GM03348 (cell line): ENCODE results near the gene TENT5C.

Experiments used
- DNase-seq: peaks from one replicate; pipeline ENCODE4 v3.0.0; 2012; ENCODE audit warnings: low spot score

TENT5C gene

GRCh38 chr1:117573386-117574023 is 32.3 kb upstream of the TENT5C start:
- no peak for DNase-seq

DNA sequence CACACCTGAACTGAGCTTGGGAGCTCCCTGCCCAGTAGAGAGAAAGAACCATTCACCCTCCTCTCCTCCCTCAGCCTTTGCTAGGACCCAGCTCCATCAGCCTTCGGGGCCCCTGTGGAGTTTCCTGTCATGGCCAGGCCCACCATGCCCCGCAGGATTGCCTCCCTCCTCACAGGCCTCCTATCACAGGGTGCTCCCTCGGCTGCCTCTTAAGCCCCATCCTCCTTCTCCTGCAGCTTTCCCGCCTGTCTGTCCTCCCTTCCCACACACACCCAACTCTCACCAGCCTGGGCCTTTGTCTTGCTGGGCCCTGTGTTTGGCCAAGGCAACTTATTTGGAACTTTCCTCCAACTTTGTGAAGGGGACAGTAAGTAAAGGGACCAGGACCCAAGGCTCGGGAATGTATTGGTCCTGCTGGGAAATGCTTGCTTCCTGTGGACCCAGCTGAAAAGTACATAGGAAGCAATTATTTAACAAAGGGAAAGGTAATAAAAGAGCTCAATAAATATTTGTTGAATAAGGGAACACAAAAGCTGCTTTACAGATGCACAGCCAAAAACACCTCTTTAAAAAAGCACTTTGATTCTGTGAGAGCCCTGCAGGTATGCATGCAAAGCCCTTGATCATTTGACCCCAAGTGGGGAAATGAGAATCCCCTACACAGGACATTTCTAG is 31.6 kb upstream of the TENT5C start:
- no peak for DNase-seq

DNA sequence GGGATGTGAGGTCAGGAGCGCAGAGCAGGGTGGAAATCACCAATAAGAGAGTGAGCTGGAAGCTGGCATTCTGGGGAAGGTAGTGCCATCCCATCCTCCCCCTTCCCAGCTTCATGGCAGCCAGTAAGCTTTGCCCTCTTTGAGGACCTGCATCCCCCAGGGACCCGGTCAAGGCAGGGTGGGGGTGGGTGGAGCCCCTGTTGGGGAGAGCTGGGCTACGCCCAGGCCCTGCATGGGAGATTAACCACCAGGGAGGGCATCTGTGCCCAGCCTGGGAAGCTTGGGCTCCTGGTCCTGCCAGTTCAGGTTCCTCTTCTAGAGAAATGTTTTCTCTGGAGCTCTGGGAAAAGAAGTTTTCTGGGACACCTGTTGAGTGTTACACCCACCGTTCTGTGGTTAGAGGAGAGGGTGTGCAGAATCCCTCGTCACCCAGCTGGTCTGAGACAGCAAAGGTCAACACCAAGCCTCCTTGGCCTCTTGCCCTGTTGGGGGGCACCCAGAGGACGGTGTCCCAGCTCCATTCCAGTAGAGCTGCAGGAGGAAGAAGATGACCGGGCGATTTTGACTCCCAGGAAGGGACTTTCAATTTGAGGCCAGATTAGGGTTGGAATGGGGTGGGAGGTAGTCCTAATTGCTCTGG is 30.1 kb upstream of the TENT5C start:
- no peak for DNase-seq

- no peak for DNase-seq
Measured at GRCh38 chr1:117576236-117576635, 29.6 kb upstream of the TENT5C start.

DNA sequence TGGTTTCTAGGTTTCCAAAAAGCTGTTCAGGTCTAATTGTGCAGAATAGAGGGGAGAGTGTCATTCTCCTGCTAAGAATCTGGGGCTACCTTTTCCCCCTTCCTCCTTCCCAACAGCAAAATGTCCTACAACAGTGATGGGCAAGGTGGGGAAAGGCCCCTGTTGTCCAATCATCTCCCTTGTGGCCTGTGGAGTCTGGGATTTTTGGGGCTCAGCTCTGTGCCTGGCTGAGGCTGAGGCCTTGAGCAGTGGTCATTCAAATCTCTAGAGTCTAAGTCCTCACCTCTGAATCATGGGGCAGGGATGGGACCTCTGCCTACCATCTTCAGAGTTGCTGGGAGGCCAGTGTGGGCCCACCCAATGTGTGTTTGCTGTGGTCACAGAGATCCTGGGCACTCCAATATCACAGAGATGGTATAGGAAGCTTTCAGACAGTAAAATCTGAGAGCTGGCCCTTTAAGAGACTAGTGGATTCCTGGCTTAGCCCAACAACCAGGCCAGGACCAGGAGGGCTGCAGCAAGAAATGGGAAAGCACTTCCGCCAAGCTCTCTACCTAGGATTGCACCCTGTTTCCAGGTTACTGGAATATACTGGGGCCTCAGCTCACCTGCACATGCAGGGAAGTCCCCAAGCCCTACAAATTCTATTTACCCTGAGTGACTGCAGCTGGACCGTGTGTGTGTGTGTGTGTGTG is 28.5 kb upstream of the TENT5C start:
- no peak for DNase-seq

- DNase-seq = no peak
Measured at GRCh38 chr1:117578466-117578865, 27.4 kb upstream of the TENT5C start.

DNA sequence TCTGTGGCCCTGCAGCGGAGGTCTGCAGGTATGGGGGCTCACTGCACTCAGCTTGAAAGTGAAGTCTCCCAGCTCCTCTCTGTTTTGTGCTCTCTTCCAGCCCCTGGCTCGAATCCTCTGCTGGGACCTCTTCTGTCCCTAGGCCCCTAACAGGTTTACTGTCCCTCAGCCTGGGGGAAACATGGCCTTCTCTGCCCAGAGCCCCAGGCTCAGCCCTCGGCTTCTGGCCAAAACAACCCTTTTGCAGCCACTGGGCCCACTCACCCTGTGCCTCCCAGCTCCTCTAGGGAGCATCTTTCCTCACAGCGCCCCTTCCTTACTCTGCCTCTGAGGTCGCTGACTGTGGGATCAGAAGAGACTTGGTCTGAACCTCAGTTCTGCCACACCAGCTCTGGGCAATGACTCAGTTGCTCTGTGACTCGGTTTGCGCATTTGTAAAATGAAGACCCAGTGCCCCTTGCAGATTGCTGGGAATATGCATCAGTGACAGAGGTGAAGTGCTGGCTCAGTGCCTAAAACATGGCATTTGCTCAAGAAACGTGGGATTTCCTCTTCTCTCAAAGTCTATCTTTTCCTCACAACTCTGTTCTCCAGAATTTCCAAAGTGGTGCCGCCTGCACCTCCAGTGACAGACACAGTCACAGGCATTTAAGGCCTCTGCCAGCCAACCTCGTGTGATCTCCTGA is 26.5 kb upstream of the TENT5C start:
- no peak for DNase-seq

DNA sequence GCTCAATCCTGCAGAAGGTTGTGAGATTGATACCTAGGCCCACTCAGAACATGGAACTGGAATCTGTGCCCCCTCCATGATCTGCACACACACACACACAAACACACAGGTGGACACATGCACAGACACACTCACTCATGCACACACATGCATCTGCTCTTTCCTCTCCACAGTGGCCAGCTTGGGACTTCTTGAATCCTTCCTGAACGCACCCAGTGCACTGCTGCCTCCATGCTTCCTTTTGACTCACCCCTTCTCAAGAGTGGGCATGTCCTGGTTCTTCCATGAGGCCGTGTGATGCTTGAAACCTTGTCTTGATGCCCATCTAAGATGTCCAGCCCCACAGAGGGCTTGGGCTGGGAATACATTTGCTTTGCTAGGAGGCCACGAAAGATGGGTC is 25.4 kb upstream of the TENT5C start:
- no peak for DNase-seq

- DNase-seq = no peak
Measured at GRCh38 chr1:117580882-117581281, 25.0 kb upstream of the TENT5C start.

DNA sequence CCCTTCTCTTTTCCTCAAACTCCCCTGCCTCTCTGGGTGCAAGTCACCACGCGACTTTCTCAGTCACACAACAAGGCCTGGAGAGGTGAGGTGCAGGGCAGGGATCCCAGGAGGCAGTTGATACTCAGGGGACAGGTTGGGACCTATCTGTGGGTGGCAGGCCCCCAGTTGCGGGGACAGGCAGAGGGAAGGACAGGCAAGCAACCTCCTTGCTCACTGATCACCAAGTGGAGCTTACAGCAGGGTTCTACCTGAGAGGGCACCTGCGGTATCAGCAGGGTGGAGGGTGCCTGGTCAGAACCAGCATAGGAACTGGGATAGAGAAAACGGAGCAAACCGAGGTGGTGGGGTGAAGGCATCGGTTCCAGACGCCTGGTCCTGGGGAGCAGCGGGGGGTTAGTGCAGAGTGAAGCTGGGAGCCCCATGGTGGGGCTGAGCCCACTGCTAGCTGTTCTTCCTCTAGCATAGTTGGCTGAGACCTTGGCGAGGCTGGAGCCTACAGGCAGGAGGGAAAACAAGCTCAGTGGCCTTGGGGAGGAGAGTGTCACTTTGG is 24.4 kb upstream of the TENT5C start:
- DNase-seq = no peak

- no peak for DNase-seq
Measured at GRCh38 chr1:117582451-117582850, 23.4 kb upstream of the TENT5C start.

GRCh38 chr1:117583247-117583646 is 22.6 kb upstream of the TENT5C start:
- no peak for DNase-seq

DNA sequence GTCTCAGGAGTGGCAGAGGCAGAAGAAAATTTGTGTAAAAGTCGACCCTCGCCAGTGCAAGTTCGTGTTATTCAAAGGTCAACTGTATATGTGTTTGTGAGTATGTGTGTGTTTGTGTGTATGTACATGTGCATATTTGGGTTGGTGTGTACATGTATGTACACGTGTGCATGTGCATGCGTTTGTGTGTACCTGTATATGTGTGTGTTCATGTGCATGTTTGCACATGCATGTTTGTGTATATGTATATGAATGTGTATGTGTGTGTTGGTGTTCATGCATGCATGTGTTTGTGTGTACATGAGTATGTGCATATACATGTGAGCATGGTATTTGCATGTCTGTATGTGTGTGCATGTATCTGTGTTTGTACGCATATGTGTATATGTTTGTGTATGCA is 21.7 kb upstream of the TENT5C start:
- no peak for DNase-seq

GRCh38 chr1:117585086-117585485 is 20.8 kb upstream of the TENT5C start:
- DNase-seq = no peak

- no peak for DNase-seq
Measured at GRCh38 chr1:117586337-117586736, 19.5 kb upstream of the TENT5C start.

GRCh38 chr1:117586747-117587498 is 18.9 kb upstream of the TENT5C start:
- peak; percentile 38 for DNase-seq

GRCh38 chr1:117587499-117588356 is 18.1 kb upstream of the TENT5C start:
- no peak for DNase-seq

DNA sequence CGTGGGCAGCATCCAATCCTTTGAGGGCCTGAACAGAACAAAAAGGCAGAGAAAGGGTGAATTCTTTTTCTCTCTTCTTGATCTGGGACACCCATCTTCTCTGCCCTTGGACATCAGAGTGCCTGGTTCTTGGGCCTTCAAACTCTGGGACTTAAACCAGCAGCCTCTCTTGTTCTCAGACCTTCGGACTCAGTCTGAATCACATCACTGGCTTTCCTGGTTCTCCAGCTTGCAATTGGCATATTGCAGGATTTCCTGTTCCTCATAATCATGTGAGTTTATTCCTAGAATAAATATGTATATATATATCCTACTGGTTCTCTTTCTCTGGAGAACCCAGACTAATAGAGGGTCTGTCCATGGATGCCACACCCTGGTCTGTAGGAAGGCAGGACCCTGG is 16.3 kb upstream of the TENT5C start:
- DNase-seq = no peak

DNA sequence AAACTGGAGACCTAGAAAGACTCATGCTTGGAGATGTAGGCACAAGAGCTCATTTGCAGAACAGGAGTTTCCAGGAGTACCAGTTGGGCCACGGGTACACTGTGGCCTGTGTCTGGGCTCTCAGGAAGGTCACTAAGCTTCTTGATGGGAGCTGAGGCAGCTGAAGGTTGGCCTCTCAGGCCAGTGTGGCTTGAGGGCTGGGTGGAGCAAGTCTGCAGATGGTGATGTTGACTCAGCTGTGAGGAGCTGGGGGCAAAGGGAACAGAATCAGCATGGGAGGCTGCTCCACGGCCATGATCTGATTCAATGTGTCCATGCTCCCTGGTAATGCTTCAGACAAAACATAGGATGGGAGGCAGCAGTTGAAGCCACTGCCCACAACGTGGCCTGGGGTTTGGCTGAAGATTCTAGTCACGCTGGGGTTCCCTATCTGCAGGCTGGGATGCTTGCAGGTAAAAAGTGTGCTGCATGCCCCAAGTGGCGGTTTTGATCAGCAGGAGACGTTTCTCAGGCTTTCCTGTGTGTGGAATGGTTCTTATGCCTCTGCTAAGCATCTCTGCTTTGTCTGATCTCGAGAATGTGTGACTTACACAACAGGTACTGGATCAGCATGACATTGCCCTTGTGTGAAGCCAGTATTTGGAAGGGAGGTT is 15.4 kb upstream of the TENT5C start:
- no peak for DNase-seq

DNA sequence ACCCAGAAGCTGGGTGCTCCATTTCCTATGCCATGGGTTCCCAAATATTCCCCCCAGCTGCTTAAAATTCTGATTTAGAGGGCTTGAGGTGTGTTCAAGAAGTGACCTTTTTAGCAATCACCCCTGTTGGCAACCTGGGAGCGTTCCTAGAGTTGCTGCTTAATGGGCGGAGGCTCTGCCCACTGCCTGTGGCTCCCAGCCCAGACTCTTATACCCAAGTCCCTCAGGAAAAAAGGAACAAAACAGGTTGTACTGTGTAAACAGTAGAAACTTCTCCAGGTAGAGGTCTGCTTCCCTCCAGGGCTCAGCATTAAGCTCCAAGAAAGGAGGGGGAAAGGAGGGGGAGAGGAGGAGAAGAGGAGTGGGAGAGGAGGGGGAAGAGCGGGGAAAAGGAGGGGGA is 14.6 kb upstream of the TENT5C start:
- DNase-seq = no peak
